HG03442 (cell line): ENCODE results near the gene SMIM31.

Experiments
- ATAC-seq: cut with Tn5 transposase; IDR thresholded peaks from one replicate; pipeline ENCODE4 v1.9.1; 2021; ENCODE audit warnings: mild to moderate bottlenecking, moderate library complexity; ENCODE audit not compliant: unreplicated experiment

Gene SMIM31

GRCh38 chr4:164753873-164754488 is at the start of gene SMIM31:
Gene SMIM31, plus strand, starts transcription at chr4:164754131. Its CDS starts 16,313 bp downstream, at chr4:164770444.
- no peak for ATAC-seq

- ATAC-seq, result no peak
These were observed 47.3 kb upstream of the SMIM31 start for GRCh38 chr4:164706675-164707074.

GRCh38 chr4:164716901-164717300 is 37.0 kb upstream of the SMIM31 start:
- ATAC-seq, result peak; percentile 60

GRCh38 chr4:164718827-164719226 is 35.1 kb upstream of the SMIM31 start:
- no peak for ATAC-seq

GRCh38 chr4:164725066-164725465 is 28.9 kb upstream of the SMIM31 start:
- no peak for ATAC-seq

GRCh38 chr4:164730705-164731393 is 23.1 kb upstream of the SMIM31 start:
- ATAC-seq, result no peak

GRCh38 chr4:164731827-164732474 is 22.0 kb upstream of the SMIM31 start:
- ATAC-seq, result peak; percentile 79

- ATAC-seq, result peak; percentile 72
These were observed 19.4 kb upstream of the SMIM31 start for GRCh38 chr4:164734484-164734883.

- ATAC-seq, result no peak
These were observed 5.6 kb upstream of the SMIM31 start for GRCh38 chr4:164748375-164748774.

- no peak for ATAC-seq
These were observed 1.5 kb downstream of the SMIM31 start for GRCh38 chr4:164755432-164755831.

GRCh38 chr4:164756686-164757085 is 2.8 kb downstream of the SMIM31 start:
- ATAC-seq, result no peak

- no peak for ATAC-seq
These were observed 7.3 kb downstream of the SMIM31 start for GRCh38 chr4:164761241-164761640.

GRCh38 chr4:164761746-164762275 is 7.9 kb downstream of the SMIM31 start:
- no peak for ATAC-seq

- no peak for ATAC-seq
These were observed 11.2 kb downstream of the SMIM31 start for GRCh38 chr4:164765096-164765495.

- ATAC-seq, result no peak
These were observed 11.9 kb downstream of the SMIM31 start for GRCh38 chr4:164765833-164766232.

- peak; percentile 60 for ATAC-seq
These were observed 14.6 kb downstream of the SMIM31 start for GRCh38 chr4:164768516-164768915.

GRCh38 chr4:164770010-164770724 is 16.2 kb downstream of the SMIM31 start:
- no peak for ATAC-seq

GRCh38 chr4:164771088-164771487 is 17.2 kb downstream of the SMIM31 start:
- ATAC-seq, result no peak

- no peak for ATAC-seq
These were observed 18.1 kb downstream of the SMIM31 start for GRCh38 chr4:164772076-164772475.

GRCh38 chr4:164779080-164779479 is 25.1 kb downstream of the SMIM31 start:
- ATAC-seq, result no peak

- ATAC-seq, result peak; percentile 76
These were observed 25.9 kb downstream of the SMIM31 start for GRCh38 chr4:164779811-164780216.
